Keratinocyte (primary cell): Measurements from ENCODE around the gene PHIP.

ENCODE experiments used
- CTCF ChIP-seq, 3 experiments: IDR thresholded peaks in 1 of 3; conservative IDR thresholded peaks in 1 of 3; optimal IDR thresholded peaks in 1 of 3; 2 replicates in 2 of 3; 3 replicates in 1 of 3; pipeline versions ENCODE3 to v1.5.1; 2011; ENCODE audit warnings: low read length in 3 of 3, mild to moderate bottlenecking in 3 of 3, moderate library complexity in 2 of 3, control low read depth in 1 of 3, inconsistent platforms in 1 of 3; ENCODE audit not compliant: insufficient read depth in 2 of 3; ENCODE audit errors: extremely low read depth in 1 of 3
- EZH2 ChIP-seq: IDR thresholded peaks from one replicate; pipeline ENCODE4 v1.6.1; 2012; ENCODE audit warnings: inconsistent platforms, mild to moderate bottlenecking, low read length, moderate library complexity

DNA sequence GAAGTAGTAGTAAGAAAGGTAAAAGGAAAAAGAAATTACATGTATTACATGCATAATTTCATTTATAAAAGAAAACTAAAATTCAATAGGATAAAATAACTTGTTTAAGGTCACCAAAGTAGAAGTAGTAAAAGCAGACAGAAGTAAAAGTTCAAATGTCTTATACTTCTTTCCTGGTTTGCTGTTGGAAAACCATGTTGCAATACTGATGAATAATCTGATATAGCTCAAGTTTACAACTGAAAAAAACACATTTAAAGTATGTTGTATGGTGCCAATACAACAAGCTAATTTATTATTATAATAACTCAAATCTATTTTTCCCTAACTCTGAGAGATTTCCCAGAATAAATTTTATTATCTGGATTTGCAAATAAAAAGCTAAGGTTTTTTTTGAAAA lies 78.3 kb downstream of the PHIP start:
- TF ChIP-seq EZH2, result no peak
- TF ChIP-seq CTCF (optimal IDR thresholded peaks at IDR 0.05 in 1 of 3, IDR thresholded peaks at IDR 0.05 in 1 of 3, conservative IDR thresholded peaks at IDR 0.05 in 1 of 3; ENCODE audit: extremely low read depth in 1 of 3, insufficient read depth in 2 of 3, low read length in 3 of 3), result no peak
